ENCODE measurements around the gene APBA2. TPM values are rescaled to one million over a fixed set of nuclear protein-coding genes. Genes with fewer than 3 reads are reported as not detected.

APBA2 gene
- polyA plus RNA-seq, 2 of the 4 experiments (the other 2 are of a cell fraction) = 11.4 to 12.6 TPM

- no peak overlapping the region for H3K4me3 ChIP-seq
- no peaks in the 10 kb centered on the region for H3K4me1 ChIP-seq
- ATAC-seq (no peak), DNase-seq (ENCODE audit: low read depth in 1 of 2, low spot score in 1 of 2) (no peak), FAIRE-seq (no peak)
- no peak overlapping the region for H3K27ac ChIP-seq
- no peaks in the 10 kb centered on the region for H3K9me3 ChIP-seq
- POLR2A ChIA-PET = no interaction called here
- TF ChIP-seq FOSB (CRISPR knock-in tag; IDR thresholded peaks at IDR 0.05) (no peak), HES2 (IDR thresholded peaks at IDR 0.05) (no peak), MAZ (IDR thresholded peaks at IDR 0.05; ENCODE audit: borderline replicate concordance, low read depth, low read length) (no peak), MAFK (IDR thresholded peaks at IDR 0.05; ENCODE audit: partially characterized antibody) (no peak), RARB (CRISPR knock-in tag; IDR thresholded peaks at IDR 0.05) (no peak), BHLHE40 (IDR thresholded peaks at IDR 0.05; ENCODE audit: low read depth, low read length) (no peak), RAD21 (conservative IDR thresholded peaks at IDR 0.05 in 1 of 2, IDR thresholded peaks at IDR 0.05 in 1 of 2) (no peak), FOSL2 (IDR thresholded peaks at IDR 0.05) (no peak), FOSL2 (CRISPR knock-in tag; IDR thresholded peaks at IDR 0.05) (no peak), JUN (IDR thresholded peaks at IDR 0.05) (no peak), HDAC2 (IDR thresholded peaks at IDR 0.05) (no peak), NPAS2 (CRISPR knock-in tag; IDR thresholded peaks at IDR 0.05; ENCODE audit: borderline replicate concordance) (no peak), JUNB (IDR thresholded peaks at IDR 0.05) (no peak), EP300 (IDR thresholded peaks at IDR 0.05) (no peak), HOXA7 (CRISPR knock-in tag; IDR thresholded peaks at IDR 0.05) (no peak), HOXB5 (CRISPR knock-in tag; IDR thresholded peaks at IDR 0.05) (no peak)
- TF ChIP-seq, protein P1, sequence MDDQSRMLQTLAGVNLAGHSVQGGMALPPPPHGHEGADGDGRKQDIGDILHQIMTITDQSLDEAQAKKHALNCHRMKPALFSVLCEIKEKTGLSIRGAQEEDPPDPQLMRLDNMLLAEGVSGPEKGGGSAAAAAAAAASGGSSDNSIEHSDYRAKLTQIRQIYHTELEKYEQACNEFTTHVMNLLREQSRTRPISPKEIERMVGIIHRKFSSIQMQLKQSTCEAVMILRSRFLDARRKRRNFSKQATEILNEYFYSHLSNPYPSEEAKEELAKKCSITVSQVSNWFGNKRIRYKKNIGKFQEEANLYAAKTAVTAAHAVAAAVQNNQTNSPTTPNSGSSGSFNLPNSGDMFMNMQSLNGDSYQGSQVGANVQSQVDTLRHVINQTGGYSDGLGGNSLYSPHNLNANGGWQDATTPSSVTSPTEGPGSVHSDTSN (IDR thresholded peaks at IDR 0.05) = no peak
- WGBS (ENCODE audit: missing lambda C conversion rate) = 83% methylated on average over 7 of the region's 7 CpGs
- CTCF ChIA-PET = no interaction called here
- H3K4me2 ChIP-seq = no peak overlapping the region
These were observed 24.3 kb downstream of the APBA2 start for GRCh38 chr15:28909958-28910500.

DNA sequence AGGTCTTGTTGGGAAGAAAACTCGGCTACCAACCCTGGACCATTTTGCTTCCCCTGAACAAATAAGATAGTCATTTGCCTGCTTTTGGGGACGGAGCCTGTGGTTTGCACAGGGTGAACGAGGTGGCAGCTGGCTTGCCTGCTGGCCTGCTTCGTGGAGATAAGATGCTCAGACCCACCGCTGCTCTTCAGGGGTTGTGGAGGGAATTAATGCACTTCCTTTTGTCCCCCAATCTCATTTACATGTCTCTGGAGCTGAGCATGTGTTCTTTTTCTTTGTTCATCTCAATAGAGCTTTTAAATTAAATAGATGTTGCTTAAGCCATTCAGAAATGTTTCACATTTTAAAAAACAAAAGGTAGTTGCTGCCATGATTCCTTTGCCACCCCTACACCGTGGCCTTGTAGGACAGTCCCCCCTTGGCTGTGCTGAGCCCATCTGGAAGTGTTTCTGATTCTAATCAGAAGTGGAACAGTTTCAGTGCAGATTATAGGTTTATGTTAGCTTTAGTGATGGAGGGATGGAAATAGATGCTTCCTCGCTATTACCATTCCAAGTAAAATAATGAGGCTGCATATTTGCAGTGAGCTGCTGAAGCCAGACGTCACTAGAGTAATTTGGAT lies 25.6 kb downstream of the APBA2 start:
- no peak overlapping the region for H3K27ac ChIP-seq
- TF ChIP-seq HMGXB4 (CRISPR knock-in tag; IDR thresholded peaks at IDR 0.05; ENCODE audit: borderline replicate concordance) = no peak
- no peak for TF ChIP-seq SMC3 (IDR thresholded peaks at IDR 0.05)
- TF ChIP-seq FOSL2 (IDR thresholded peaks at IDR 0.05) = no peak
- TF ChIP-seq FOSL2 (CRISPR knock-in tag; IDR thresholded peaks at IDR 0.05) = no peak
- no peak for TF ChIP-seq HEYL (CRISPR knock-in tag; IDR thresholded peaks at IDR 0.05)
- TF ChIP-seq EHF (CRISPR knock-in tag; IDR thresholded peaks at IDR 0.05) = no peak
- TF ChIP-seq ZC3H11A (IDR thresholded peaks at IDR 0.05) = no peak
- TF ChIP-seq ZNF302 (CRISPR knock-in tag; IDR thresholded peaks at IDR 0.05) = no peak
- no peak for TF ChIP-seq ESRRA (IDR thresholded peaks at IDR 0.05; ENCODE audit: borderline replicate concordance, low read length)
- TF ChIP-seq, protein P2, sequence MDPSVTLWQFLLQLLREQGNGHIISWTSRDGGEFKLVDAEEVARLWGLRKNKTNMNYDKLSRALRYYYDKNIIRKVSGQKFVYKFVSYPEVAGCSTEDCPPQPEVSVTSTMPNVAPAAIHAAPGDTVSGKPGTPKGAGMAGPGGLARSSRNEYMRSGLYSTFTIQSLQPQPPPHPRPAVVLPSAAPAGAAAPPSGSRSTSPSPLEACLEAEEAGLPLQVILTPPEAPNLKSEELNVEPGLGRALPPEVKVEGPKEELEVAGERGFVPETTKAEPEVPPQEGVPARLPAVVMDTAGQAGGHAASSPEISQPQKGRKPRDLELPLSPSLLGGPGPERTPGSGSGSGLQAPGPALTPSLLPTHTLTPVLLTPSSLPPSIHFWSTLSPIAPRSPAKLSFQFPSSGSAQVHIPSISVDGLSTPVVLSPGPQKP (IDR thresholded peaks at IDR 0.05; ENCODE audit: low read depth, low read length) = no peak
- TF ChIP-seq RCOR1 (IDR thresholded peaks at IDR 0.05; ENCODE audit: low read depth, low read length) = no peak
- no peak for TF ChIP-seq KDM1A (IDR thresholded peaks at IDR 0.05; ENCODE audit: low read depth)
- no peak for TF ChIP-seq CHD2 (IDR thresholded peaks at IDR 0.05; ENCODE audit: low read length, partially characterized antibody)
- no peak for TF ChIP-seq NR3C1 (IDR thresholded peaks at IDR 0.05)
- no peak for TF ChIP-seq RNF2 (IDR thresholded peaks at IDR 0.05; ENCODE audit: borderline replicate concordance, low read depth)
- TF ChIP-seq FOSB (CRISPR knock-in tag; IDR thresholded peaks at IDR 0.05) = no peak
- no peak for TF ChIP-seq NPAS2 (CRISPR knock-in tag; IDR thresholded peaks at IDR 0.05; ENCODE audit: borderline replicate concordance)
- TF ChIP-seq HOXB5 (CRISPR knock-in tag; IDR thresholded peaks at IDR 0.05) = no peak
- TF ChIP-seq, protein P3, sequence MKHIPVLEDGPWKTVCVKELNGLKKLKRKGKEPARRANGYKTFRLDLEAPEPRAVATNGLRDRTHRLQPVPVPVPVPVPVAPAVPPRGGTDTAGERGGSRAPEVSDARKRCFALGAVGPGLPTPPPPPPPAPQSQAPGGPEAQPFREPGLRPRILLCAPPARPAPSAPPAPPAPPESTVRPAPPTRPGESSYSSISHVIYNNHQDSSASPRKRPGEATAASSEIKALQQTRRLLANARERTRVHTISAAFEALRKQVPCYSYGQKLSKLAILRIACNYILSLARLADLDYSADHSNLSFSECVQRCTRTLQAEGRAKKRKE (CRISPR knock-in tag; IDR thresholded peaks at IDR 0.05; ENCODE audit: low read depth) = no peak
- no peak for TF ChIP-seq HES2 (IDR thresholded peaks at IDR 0.05)
- no peak overlapping the region for H3K4me3 ChIP-seq
- H3K4me1 ChIP-seq = no peaks in the 10 kb centered on the region
- POLR2A ChIA-PET = no interaction called here
- FAIRE-seq (no peak), DNase-seq (ENCODE audit: low read depth in 1 of 2, low spot score in 1 of 2) (no peak), ATAC-seq (no peak)
- 62% methylated on average over 8 of the region's 8 CpGs for WGBS (ENCODE audit: missing lambda C conversion rate)
- no peak overlapping the region for H3K4me2 ChIP-seq
- H3K9me3 ChIP-seq = no peaks in the 10 kb centered on the region
- CTCF ChIA-PET = interaction anchor here (1.2 to 3.8 kb wide), 3 partner anchors 8 to 192 kb away, joined by 3 to 17 read pairs (median 4); no protein-coding TSS in a partner anchor
